HG03025 (cell line): Measurements from ENCODE around the gene SCMH1.
"Not testable (repeated sequence)": the region's sequence is repeated elsewhere in the genome, so short reads cannot be mapped to it uniquely, and the experiment has no call there.

ENCODE experiments used
- ATAC-seq: cut with Tn5 transposase; IDR thresholded peaks from one replicate; pipeline ENCODE4 v1.9.1; 2021; ENCODE audit warnings: mild to moderate bottlenecking, moderate library complexity; ENCODE audit not compliant: unreplicated experiment, low FRiP score

The SCMH1 gene

DNA sequence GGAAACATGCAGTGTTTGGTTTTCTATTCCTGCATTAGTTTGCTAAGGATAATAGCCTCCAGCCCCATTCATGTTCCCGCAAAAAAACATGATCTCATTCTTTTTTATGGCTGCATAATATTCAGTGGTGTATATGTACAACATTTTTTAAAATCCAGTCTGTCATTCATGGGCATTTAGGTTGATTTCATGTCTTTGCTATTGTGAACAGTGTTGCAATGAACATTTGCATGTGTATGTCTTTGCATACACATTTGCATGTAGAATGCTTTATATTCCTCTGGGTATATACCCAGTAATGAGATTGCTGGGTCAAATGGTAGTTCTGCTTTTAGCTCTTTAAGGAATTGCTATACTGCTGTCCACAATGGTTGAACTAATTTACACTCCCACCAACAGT is 9.0 kb upstream of the SCMH1 start:
- ATAC-seq = not testable (repeated sequence)

DNA sequence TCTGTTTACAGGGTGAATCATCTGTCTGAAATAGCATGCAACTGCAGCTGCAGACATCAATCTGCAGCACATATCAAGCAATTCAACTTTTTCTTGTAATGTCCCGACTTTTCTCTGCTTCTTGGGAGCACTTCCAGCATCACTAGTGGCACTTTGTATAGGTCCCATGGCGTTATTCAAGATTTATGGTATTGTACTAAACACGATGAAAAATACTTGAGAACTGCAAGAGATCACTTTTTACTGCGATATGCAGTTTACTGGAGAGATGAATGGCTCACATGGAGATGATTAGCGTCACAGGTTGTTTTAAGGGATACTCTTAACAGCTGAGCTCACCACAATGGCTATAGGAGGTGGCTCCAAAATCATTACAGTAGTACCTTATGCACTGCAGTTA is 7.2 kb upstream of the SCMH1 start:
- no peak for ATAC-seq

DNA sequence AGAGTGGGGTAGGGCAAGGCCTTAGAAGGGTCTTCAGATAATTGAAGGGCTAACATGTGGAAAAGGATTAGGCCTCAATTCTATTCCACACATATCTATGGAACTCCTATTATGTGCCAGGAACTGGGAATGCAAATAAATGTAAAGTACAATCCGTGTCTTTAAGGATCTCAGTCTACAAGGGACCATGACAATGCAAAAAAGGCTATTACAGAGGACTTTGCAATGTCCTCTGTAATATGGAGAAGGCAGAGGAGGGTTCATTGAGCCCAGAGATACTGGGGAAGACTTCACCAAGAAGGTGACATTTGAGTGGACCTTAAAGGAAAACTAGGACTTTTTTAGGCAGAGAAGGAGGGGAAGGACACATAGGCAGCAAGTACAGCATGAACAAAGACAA is 4.5 kb upstream of the SCMH1 start:
- no peak for ATAC-seq

DNA sequence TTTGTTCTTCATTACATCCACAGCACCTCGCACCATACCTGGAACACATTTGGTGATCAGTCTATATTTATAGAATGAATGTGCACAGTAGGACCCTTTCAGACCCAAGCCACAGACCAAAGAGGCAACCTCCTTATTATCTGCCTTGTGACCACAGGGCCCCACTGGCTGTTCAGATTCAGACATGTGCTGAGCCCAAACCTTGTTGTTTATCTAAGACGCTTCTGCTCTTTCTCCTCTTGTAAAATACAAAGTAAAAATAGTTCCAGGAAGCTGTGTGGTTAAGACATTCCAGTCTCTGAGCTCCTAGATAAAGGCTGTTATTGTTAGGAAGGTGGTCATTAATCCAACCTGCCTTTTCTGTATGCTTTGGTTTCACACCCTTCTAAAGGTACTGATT is 3.6 kb upstream of the SCMH1 start:
- ATAC-seq = no peak

DNA sequence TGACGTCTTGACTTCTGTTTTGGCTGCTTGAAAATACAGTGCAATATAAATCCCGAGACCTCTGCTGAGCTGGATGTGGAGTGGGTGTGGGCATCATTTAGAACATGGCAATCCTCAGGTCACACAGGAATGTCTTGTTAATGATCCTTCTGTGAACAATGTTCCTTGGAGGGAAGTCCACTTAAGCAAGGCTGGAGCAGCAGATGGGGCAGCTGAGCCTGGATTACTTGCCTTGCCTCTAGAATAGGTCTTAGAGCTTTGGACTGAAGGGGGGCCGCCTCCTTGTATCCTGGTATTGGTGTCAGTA is 926 bp upstream of the SCMH1 start:
- ATAC-seq = no peak

DNA sequence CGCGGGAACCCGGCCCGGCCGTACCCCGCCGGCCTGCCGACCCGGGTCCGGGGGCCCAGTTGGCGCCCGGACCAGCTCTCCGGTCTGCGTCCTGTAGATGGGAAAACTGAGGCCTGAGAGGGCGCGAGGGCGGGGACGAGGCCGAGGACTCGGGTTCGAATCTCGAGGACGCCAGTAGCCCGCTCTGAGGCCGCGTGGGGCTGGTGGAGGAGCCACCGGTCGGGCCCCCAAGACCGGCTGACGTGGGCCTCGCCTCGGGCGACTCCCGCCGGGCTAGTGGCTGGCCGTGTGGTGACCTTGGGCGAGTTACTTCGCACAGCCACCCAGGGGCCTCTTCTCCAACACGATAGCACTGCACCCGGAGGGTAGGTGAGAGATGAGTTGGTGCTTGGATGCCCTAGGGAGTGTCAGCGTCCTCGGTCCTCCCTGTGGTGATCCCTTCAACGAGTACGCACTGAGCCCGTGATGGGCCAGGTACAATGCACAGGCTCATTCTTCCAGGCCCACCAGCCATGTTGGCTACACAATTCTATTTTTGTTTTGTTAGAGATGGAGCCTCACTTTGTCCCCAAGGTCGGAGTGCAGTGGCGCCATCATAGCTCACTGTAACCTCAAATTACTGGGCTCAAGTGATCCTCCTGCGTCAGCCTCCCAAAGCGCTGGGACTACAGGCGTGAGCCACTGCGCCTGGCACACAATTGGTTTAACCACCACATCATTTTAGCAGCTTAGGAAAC is 404 bp upstream of the SCMH1 start:
- ATAC-seq = peak; percentile 22

DNA sequence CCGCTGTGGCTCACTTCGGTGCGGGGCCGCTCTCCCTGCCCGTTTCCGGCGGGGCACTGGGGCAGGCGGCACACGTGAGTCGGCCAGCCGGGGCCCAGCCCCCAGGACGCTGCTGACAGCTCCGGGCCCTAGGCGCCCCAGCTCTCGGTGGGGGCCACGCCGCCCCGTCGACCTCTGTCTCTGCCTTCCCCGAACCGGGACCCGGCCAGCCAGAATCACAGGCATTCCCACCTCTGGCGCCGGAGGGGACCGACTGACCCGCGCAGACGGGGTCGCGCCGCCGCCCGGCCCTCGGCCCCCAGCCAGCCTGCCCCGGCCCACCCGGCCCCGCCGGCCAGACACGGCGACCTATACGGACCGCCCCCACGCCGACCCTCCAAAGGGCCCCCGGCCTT is 755 bp downstream of the SCMH1 start:
- peak; percentile 35 for ATAC-seq

DNA sequence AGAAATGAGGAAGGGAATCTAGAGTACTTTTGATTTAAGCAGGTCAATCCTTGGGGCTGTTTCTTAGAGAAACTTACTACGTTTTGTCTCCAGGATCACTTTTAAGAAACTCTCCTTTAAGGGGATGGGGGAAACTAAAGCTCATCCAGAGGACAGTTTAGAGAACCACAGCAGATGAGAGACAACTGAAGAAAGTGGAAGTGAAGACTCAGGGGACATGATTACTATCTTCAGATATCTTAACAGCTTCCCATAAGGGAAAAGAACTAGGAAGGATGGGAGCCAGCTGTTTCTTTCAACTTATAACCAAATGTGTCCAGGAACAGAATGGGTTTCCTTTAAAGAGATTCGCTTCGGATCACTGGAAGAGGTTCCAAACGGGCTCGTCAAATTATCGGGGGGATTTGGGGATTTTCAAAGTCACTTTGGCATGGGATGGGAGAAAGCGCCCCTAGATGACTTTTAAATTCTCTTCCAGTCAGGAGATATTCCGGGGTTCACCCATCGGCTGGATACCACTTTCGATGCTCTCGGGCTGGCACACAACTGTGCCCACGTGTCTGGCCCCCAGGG is 1.2 kb downstream of the SCMH1 start:
- no peak for ATAC-seq

DNA sequence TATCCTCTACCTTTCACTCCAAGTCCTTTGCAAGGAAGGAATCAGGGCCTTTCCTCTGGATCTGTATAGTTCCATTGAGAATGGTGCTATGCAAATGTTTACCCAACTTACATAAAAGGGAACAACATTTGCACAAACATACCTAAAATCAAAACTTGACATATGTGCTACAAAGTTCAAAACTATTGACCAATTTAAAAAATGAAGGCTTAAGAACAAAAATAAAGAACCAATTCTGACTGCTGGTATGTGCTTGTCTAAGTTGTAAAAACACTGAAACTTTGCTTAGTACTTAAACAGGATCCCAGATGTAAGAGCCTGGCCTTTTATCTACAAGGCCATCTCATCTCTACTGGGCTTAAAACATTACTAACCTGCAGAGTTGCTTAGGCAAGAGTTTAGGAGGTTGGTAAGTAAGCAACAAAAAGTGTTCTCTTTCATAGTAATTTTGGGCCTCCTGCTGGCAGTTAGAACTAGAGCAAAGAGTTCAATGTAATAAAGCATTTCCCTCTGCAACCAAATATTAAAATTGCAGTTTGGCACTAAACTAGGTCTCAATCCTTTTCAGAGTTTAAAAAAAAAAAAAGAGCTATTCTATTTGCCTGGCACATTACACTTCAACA is 2.0 kb downstream of the SCMH1 start:
- no peak for ATAC-seq

DNA sequence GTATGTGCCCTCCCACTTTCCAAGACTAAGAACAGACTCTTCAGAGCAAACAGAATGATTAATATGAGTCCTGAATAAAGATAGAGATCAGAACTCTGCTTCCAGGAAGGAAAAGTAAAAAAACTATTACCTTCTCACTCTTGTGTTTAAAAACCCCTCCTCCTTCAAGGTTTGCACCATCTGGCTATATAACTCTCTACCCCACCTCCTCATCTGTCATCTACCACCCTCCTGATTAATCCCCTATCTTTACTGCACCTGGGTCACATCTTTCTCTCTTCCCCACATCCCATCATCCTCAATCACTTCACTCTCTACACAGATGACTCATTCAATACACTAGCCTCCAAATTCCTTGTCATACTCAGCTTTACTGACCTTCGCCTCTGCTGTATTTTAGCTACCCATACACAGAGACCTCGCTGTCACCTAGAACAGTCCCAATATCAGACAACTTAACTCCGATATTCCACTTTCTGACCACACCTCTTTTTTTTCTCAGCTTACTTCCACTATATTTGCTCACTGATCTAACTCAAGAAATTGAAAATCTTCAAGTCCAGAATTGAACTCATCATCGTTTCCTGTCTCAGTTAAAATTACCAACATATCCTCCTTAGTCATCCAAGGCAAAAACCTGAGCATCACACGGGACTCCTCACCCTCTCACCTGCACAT is 3.7 kb downstream of the SCMH1 start:
- ATAC-seq = no peak

DNA sequence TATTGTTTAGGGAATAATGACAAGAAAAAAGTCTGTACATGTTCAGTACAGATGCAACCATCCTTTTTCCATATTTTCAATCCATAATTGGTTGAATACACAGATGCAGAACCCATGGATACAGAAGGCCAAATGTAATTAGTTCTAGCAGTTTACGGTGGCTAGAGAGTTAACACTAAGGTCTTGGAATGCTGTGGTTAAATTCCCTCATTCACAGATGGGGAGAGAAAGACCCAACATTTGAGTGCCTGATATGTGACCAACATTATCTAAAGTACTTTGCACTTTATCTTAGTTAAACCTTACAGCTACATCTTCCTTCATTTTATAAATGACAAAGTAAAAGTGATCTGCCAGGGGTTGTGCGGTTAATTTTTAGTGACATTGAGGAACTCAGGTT is 5.3 kb downstream of the SCMH1 start:
- ATAC-seq = no peak

DNA sequence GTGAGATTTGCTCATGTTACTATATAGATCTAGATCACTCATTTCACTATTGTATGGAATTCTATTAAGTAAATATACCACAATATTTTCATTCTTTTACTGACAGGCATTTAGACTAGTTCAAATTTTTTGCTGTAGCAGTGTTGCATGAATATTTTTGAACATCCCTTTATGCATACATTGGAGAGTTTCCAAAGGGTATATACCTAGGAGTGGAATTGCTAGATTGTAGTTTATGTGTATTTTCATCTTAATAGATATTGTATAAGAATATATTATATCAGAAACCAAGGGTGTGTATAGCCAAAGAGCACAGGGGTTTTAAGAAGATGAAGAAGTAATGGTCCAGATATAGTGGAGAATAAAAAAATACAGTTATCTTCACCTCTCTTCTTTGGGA is 6.2 kb downstream of the SCMH1 start:
- no peak for ATAC-seq

DNA sequence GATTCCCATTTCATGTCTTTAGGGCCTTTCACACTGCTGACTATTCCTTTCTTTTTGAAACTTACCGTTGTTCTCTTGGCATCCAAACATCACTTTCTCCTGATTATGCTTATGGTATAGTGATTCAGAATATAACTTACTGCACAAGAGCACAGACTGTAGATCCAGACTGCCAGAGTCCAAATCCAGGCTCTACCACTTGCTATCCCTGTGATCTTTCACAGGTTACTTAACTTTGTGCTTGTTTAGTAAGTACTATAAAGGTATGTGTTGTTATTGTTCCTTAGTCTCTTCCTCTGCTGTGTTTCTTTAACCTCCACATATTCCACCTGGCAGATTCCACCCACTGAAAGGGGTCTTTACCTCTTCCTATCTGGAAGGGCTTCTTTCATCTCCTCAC is 8.4 kb downstream of the SCMH1 start:
- no peak for ATAC-seq

DNA sequence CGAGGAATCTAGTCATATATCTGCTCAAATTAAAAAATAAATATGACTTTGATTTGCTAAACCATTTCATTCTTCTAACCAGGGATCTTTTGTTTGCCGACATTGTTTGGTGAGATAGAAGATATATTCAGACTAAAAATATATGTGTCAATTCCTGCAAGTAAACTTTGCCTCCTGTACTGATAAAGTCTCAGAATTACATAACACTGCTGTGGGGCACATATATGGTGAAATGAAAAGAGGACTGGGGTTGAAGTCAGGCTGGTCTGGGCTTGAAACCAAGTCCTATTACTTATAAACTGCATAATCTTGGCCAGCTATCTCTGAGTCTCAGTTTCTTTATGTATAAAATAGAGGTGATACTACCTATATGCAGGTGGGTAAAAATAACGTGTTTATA is 9.8 kb downstream of the SCMH1 start:
- no peak for ATAC-seq

DNA sequence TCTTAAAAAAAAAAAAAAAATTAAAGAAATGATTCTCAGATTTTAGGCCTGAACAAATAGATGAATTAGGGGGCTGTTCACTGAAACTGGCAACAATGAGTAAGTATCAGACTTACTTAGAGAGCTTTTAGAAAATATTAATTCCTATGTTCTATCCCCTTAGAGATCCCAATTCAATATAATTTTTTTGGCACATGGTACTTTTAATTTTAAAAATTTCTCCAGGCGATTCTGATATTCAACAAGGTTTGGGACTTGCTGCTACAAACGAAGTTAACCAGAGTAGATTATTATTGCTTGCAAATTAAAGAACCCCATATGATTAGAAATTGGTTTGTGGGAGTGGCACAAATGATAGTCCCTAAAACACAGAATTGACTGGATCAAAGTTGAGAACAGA is 11.4 kb downstream of the SCMH1 start:
- ATAC-seq = no peak

DNA sequence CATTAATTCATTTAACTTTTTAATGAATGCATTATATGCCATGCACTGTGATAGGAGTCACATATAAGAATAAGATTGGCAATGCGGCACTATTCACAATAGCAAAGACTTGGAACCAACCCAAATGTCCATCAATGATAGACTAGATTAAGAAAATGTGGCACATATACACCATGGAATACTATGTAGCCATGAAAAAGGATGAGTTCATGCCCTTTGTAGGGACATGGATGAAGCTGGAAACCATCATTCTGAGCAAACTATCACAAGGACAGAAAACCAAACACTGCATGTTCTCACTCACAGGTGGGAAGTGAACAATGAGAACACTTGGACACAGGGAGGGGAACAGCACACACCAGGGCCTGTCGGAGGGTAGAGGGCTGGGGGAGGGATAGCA is 12.9 kb downstream of the SCMH1 start:
- not testable (repeated sequence) for ATAC-seq

DNA sequence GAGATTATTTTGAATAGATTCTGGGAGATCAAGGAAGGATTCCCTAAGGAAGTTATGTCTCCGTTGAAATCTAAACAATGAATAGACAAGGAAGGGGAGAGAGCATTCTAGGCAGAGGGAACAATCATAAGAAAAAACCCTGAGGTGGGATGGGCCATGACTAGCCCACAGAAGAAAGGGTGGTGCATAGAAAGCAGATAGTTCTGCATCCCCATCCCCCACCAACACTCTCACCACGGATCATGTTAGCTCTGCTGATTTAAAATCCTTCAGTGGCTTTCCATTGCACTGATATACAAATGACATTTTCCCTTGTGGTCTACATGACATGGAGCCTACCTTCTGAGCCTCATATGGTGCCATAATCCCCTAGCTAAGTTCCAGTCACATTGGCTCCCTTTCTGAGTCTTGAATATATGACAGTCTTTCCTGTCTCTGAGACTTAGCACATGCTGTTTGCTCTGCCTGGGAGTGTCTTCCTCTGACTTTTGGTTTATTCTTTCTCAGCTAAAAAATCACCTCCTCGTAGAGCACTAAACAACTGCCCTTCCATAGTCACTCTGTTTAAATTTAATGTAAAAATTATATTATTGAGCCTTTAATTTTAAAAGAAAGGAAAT is 15.2 kb downstream of the SCMH1 start:
- ATAC-seq = no peak

DNA sequence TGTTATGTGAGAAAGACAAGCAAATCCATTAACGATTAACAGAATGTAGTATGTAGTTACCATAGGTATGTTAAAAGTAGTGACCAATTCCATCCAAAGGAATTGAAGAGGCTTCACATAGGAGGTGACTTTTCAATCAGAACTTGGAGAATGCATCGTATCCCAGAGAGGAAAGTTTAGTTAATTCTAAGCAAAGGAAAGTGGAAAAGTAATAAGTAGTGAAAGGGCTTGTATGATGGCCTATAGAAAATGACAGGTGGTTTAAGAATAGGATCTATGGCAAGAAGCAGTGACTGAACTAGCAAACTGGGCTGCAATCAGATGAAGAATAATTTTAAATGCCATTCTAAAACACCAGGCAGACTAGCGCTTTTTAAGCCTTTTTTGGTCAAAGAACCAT is 16.6 kb downstream of the SCMH1 start:
- no peak for ATAC-seq

DNA sequence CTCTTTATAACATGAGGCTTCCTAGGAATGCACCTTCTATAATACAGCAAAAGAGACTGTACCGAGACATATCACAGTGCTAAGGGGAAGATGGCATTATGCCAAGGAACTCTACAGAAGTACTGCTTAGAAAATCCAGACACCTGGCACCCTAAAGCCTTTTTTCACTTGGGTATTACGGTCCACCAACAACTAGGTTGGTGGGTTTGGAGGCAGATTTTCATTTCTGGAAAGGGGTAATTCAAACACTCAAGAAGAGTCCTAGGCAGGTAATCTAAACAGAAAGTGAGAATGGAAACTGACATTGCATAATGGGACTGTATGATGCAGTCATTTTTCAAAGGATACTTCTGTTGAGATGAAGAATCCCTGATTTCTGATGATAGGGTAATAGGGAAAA is 19.6 kb downstream of the SCMH1 start:
- no peak for ATAC-seq

DNA sequence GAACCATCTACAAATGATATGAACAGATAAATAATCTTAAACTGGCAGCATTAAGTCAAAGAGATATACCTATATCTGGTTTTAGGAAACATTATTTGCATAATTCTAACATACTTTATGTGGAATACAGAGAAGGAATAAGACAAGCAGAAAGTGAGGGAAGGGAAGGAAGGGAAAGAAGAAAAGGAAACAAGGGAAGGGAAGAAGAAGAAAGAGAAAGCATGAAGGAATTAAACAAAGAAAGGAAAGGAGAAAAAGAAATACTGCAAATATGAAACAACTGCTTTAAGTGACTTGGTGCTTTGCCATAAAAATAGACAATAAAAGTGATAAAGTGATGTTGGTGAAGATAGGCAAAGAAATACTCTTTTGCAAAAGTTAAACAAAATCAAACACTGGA is 20.1 kb downstream of the SCMH1 start:
- ATAC-seq = no peak

DNA sequence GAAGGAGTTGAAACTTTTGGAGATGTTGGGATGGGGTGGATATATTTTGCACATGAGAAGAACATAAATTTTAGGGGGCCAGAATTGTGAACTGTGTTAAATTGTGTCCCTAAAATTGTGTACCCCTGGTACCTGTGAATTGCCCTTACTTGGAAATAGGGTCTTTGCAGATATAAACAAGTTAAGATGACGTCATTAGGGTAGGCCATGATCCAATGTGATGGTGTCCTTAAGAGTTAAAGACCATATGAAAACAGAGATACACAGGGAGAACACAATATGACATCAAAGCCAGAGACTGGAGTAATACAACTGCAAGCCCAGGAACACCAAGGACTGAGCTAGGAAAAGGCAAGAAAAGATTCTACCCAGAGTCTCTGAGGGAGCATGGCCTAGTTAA is 24.0 kb downstream of the SCMH1 start:
- ATAC-seq = no peak
